ENCODE measurements around the gene TMEM168.

Gene TMEM168

DNA sequence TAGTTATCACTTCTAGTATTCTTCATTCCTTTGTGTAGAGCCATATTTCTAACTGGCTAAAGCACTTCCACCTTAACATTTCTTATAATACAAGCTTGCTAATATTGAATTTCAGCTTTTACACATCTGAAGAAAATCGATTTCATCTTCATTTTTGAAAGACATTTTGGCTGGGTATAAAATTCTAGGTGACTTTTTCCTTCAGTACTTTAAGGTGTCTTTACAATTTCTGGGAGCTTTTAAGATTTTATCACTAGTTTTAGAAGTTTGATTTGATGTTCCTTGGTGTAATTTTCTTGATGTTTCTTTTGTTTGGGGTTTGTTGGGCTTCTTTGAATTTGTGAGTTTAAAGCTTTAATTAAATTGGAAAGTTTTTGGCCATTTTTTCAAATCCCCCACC lies 38.5 kb upstream of the TMEM168 start:
- POLR2A ChIA-PET: no interaction called here

More for the DNA sequence above, 38.5 kb upstream of the TMEM168 start:
- Histone ChIP-seq H3K9me3 (ENCODE audit: control insufficient read depth, insufficient read depth, low read depth, low read length) (no peaks in the 10 kb centered on the region), H3K4me3 (ENCODE audit: low read depth, low read length) (no peak overlapping the region), H3K36me3 (ENCODE audit: control insufficient read depth in 2 of 2, insufficient read depth in 1 of 2, low read length in 2 of 2) (peaks cover 5 to 14% of the 10 kb centered on the region in 2 experiments; a peak in 2 of 3 replicates), H3K27ac (ENCODE audit: extremely low read depth, low read depth, low read length) (no peak overlapping the region), H3K4me1 (ENCODE audit: control insufficient read depth, insufficient read depth, low read length) (no peaks in the 10 kb centered on the region)
- CTCF ChIA-PET: no interaction called here
- TF ChIP-seq, protein P1, sequence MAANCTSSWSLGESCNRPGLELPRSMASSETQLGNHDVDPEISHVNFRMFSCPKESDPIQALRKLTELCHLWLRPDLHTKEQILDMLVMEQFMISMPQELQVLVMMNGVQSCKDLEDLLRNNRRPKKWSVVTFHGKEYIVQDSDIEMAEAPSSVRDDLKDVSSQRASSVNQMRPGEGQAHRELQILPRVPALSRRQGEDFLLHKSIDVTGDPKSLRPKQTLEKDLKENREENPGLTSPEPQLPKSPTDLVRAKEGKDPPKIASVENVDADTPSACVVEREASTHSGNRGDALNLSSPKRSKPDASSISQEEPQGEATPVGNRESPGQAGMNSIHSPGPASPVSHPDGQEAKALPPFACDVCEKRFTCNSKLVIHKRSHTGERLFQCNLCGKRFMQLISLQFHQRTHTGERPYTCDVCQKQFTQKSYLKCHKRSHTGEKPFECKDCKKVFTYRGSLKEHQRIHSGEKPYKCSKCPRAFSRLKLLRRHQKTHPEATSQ (tag by site-specific recombination; IDR thresholded peaks at IDR 0.05): no peak
- no peak for TF ChIP-seq KLF16 (tag by site-specific recombination; IDR thresholded peaks at IDR 0.05)
- TF ChIP-seq, protein P2, sequence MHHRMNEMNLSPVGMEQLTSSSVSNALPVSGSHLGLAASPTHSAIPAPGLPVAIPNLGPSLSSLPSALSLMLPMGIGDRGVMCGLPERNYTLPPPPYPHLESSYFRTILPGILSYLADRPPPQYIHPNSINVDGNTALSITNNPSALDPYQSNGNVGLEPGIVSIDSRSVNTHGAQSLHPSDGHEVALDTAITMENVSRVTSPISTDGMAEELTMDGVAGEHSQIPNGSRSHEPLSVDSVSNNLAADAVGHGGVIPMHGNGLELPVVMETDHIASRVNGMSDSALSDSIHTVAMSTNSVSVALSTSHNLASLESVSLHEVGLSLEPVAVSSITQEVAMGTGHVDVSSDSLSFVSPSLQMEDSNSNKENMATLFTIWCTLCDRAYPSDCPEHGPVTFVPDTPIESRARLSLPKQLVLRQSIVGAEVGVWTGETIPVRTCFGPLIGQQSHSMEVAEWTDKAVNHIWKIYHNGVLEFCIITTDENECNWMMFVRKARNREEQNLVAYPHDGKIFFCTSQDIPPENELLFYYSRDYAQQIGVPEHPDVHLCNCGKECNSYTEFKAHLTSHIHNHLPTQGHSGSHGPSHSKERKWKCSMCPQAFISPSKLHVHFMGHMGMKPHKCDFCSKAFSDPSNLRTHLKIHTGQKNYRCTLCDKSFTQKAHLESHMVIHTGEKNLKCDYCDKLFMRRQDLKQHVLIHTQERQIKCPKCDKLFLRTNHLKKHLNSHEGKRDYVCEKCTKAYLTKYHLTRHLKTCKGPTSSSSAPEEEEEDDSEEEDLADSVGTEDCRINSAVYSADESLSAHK (tag by site-specific recombination; IDR thresholded peaks at IDR 0.05): no peak
- TF ChIP-seq, protein P3, sequence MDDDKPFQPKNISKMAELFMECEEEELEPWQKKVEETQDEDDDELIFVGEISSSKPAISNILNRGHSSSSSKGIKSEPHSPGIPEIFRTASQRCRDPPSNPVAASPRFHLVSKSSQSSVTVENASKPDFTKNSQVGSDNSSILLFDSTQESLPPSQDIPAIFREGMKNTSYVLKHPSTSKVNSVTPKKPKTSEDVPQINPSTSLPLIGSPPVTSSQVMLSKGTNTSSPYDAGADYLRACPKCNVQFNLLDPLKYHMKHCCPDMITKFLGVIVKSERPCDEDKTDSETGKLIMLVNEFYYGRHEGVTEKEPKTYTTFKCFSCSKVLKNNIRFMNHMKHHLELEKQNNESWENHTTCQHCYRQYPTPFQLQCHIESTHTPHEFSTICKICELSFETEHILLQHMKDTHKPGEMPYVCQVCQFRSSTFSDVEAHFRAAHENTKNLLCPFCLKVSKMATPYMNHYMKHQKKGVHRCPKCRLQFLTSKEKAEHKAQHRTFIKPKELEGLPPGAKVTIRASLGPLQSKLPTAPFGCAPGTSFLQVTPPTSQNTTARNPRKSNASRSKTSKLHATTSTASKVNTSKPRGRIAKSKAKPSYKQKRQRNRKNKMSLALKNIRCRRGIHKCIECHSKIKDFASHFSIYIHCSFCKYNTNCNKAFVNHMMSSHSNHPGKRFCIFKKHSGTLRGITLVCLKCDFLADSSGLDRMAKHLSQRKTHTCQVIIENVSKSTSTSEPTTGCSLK (tag by site-specific recombination; IDR thresholded peaks at IDR 0.05): no peak
- TF ChIP-seq, protein P4, sequence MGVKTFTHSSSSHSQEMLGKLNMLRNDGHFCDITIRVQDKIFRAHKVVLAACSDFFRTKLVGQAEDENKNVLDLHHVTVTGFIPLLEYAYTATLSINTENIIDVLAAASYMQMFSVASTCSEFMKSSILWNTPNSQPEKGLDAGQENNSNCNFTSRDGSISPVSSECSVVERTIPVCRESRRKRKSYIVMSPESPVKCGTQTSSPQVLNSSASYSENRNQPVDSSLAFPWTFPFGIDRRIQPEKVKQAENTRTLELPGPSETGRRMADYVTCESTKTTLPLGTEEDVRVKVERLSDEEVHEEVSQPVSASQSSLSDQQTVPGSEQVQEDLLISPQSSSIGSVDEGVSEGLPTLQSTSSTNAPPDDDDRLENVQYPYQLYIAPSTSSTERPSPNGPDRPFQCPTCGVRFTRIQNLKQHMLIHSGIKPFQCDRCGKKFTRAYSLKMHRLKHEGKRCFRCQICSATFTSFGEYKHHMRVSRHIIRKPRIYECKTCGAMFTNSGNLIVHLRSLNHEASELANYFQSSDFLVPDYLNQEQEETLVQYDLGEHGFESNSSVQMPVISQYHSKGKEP (tag by site-specific recombination; IDR thresholded peaks at IDR 0.05): no peak
- TF ChIP-seq ZNF404 (tag by site-specific recombination; IDR thresholded peaks at IDR 0.05): no peak
- no peak for TF ChIP-seq TRIM28 (IDR thresholded peaks at IDR 0.05; ENCODE audit: borderline replicate concordance, low read length)
- no peak for TF ChIP-seq MEIS1 (CRISPR knock-in tag; IDR thresholded peaks at IDR 0.05; ENCODE audit: borderline replicate concordance)
- TF ChIP-seq ZNF768 (tag by site-specific recombination; IDR thresholded peaks at IDR 0.05): no peak
- no peak for TF ChIP-seq ZNF558 (tag by site-specific recombination; IDR thresholded peaks at IDR 0.05)
- no peak for TF ChIP-seq ZNF214 (tag by site-specific recombination; IDR thresholded peaks at IDR 0.05; ENCODE audit: borderline replicate concordance)
- no peak for TF ChIP-seq ZNF707 (tag by site-specific recombination; IDR thresholded peaks at IDR 0.05)
- no peak for TF ChIP-seq ZNF629 (tag by site-specific recombination; IDR thresholded peaks at IDR 0.05)
- TF ChIP-seq SCRT1 (tag by site-specific recombination; IDR thresholded peaks at IDR 0.05; ENCODE audit: borderline replicate concordance): no peak
- TF ChIP-seq ZBTB49 (tag by site-specific recombination; IDR thresholded peaks at IDR 0.05; ENCODE audit: low read depth): no peak
- TF ChIP-seq ZSCAN18 (tag by site-specific recombination; IDR thresholded peaks at IDR 0.05): no peak
- no peak for TF ChIP-seq ZNF624 (tag by site-specific recombination; IDR thresholded peaks at IDR 0.05)
- TF ChIP-seq OVOL3 (tag by site-specific recombination; IDR thresholded peaks at IDR 0.05): no peak
- TF ChIP-seq ZNF777 (tag by site-specific recombination; IDR thresholded peaks at IDR 0.05; ENCODE audit: borderline replicate concordance): no peak
